B cell (primary cell): ENCODE results near the gene PKIG. TPM values are rescaled to one million over a fixed set of nuclear protein-coding genes. Genes with fewer than 3 reads are reported as not detected.
A peak's percentile ranks its signal among the peaks of the same experiment; 100 is the strongest.

ENCODE experiments used
- ATAC-seq: fragments of 200-7000 bp; cut with Tn5 transposase; one replicate; pipeline ENCODE4 v1.10.0; 2021; ENCODE audit warnings: low read depth, mild to moderate bottlenecking, moderate number of reproducible peaks, moderate library complexity
- CTCF ChIA-PET: fragments of 350-600 bp; sonication (Branson Sonifier 250); formaldehyde crosslinking; loops from one replicate; lab custom pipeline; 2021; ENCODE audit warnings: antibody characterized with exemption, inconsistent platforms; lab: Charles Lee
- POLR2A ChIA-PET: fragments of 350-600 bp; sonication (Branson Sonifier 250); formaldehyde crosslinking; loops from one replicate; lab custom pipeline; 2021; ENCODE audit warnings: antibody characterized with exemption; lab: Charles Lee
- DNase-seq: peaks from one replicate; pipeline ENCODE4 v3.0.0; 2013
- H2AFZ ChIP-seq: 2 replicates; pipeline ENCODE4 v1.6.1; 2012; ENCODE audit warnings: mild to moderate bottlenecking, low read depth, low read length; ENCODE audit not compliant: insufficient read depth, poor library complexity, severe bottlenecking
- H3K27ac ChIP-seq, 2 donors: 1 replicate in 1 of 2; 2 replicates in 1 of 2; pipeline ENCODE4 v1.5.1; 2012 to 2013; ENCODE audit warnings: low read length in 2 of 2, mild to moderate bottlenecking in 2 of 2, moderate library complexity in 1 of 2
- H3K27me3 ChIP-seq, 4 experiments: fragments of 200-600 bp in 1 of 4; sonication (generic) in 1 of 4; replicated peaks in 1 of 4; 1 replicate in 2 of 4; 2 replicates in 2 of 4; pipeline versions ENCODE4 v1.6.1 to v1.7.0; 2013 to 2016; ENCODE audit warnings: low read length in 3 of 4, mild to moderate bottlenecking in 2 of 4, mixed read lengths in 1 of 4, moderate library complexity in 1 of 4; ENCODE audit not compliant: insufficient read depth in 4 of 4, control insufficient read depth in 3 of 4; ENCODE audit errors: control extremely low read depth in 1 of 4
- H3K36me3 ChIP-seq, 2 experiments: replicated peaks in 1 of 2; 1 replicate in 1 of 2; 2 replicates in 1 of 2; pipeline versions ENCODE4 v1.6.1 to v1.7.1; 2013; ENCODE audit warnings: low read length in 1 of 2; ENCODE audit not compliant: insufficient read depth in 2 of 2, control insufficient read depth in 1 of 2; ENCODE audit errors: control extremely low read depth in 1 of 2, extremely low read depth in 1 of 2
- H3K4me1 ChIP-seq, 2 donors: fragments of 200-600 bp in 1 of 2; sonication (generic) in 1 of 2; 1 replicate in 1 of 2; 2 replicates in 1 of 2; pipeline versions ENCODE4 v1.5.1 to v1.6.1; 2013 to 2017; ENCODE audit warnings: low read length in 2 of 2; ENCODE audit not compliant: control insufficient read depth in 2 of 2, insufficient read depth in 2 of 2
- H3K4me2 ChIP-seq: replicated peaks from 2 replicates; pipeline ENCODE3; 2012; ENCODE audit warnings: mild to moderate bottlenecking, low read depth, low read length; ENCODE audit not compliant: poor library complexity, severe bottlenecking
- H3K4me3 ChIP-seq, 5 experiments: fragments of 200-600 bp in 1 of 5; sonication (generic) in 1 of 5; 1 replicate in 3 of 5; 2 replicates in 2 of 5; pipeline versions ENCODE4 v1.5.1 to v1.7.0; 2011 to 2016; ENCODE audit warnings: low read length in 4 of 5, mild to moderate bottlenecking in 4 of 5, low read depth in 2 of 5, control low read depth in 1 of 5, moderate library complexity in 1 of 5; ENCODE audit not compliant: insufficient read depth in 1 of 5; ENCODE audit errors: control extremely low read depth in 1 of 5, extremely low read depth in 1 of 5
- H3K79me2 ChIP-seq: fragments of 200-600 bp; sonication (generic); one replicate; pipeline ENCODE4 v1.6.0; 2016; ENCODE audit warnings: low read length; ENCODE audit not compliant: control insufficient read depth, insufficient read depth
- H3K9ac ChIP-seq: fragments of 200-600 bp; sonication (generic); 2 replicates; pipeline ENCODE4 v1.6.1; 2017; ENCODE audit warnings: mild to moderate bottlenecking, low read length, moderate library complexity
- H3K9me3 ChIP-seq, 3 donors: one replicate each; pipeline versions ENCODE4 v1.6.1 to v1.7.1; 2013; ENCODE audit warnings: low read length in 2 of 3; ENCODE audit not compliant: control insufficient read depth in 2 of 3, insufficient read depth in 1 of 3; ENCODE audit errors: control extremely low read depth in 1 of 3
- H4K20me1 ChIP-seq: 2 replicates; pipeline ENCODE4 v1.6.0; 2012; ENCODE audit warnings: mild to moderate bottlenecking, low read length; ENCODE audit not compliant: insufficient read depth, control insufficient read depth, poor library complexity, severe bottlenecking
- H3K27ac Mint-ChIP-seq: one replicate; pipeline ENCODE4 v1.8.0; 2021; ENCODE audit warnings: mixed read lengths
- H3K27me3 Mint-ChIP-seq: one replicate; pipeline ENCODE4 v1.8.0; 2021; ENCODE audit warnings: mixed read lengths
- H3K4me1 Mint-ChIP-seq: one replicate; pipeline ENCODE4 v1.8.0; 2021; ENCODE audit warnings: mixed read lengths
- H3K4me3 Mint-ChIP-seq: one replicate; pipeline ENCODE4 v1.8.0; 2021; ENCODE audit warnings: mixed read lengths
- H3K9me3 Mint-ChIP-seq: one replicate; pipeline ENCODE4 v1.8.0; 2022; ENCODE audit warnings: mixed read lengths; ENCODE audit not compliant: insufficient read depth
- EZH2 ChIP-seq: IDR thresholded peaks from 2 replicates; pipeline ENCODE4 v1.6.1; 2012; ENCODE audit warnings: borderline replicate concordance, low read depth, mild to moderate bottlenecking, moderate library complexity, low read length; ENCODE audit not compliant: insufficient read depth, poor library complexity, severe bottlenecking
- WGBS: methylation state at CpG from one replicate; pipeline ENCODE4 v1.1.5; 2013; ENCODE audit warnings: missing lambda C conversion rate; ENCODE audit not compliant: insufficient coverage; 5-methylcytosine and 5-hydroxymethylcytosine counted together
- intact Hi-C: fragments of 100-400 bp; cut with micrococcal nuclease; formaldehyde crosslinking; loops from one replicate; pipeline ENCODE4 v1.10.0; 2022
- polyA plus RNA-seq: library from polyadenylated mRNA; depleted of rRNA; stranded (reverse); fragments of >200 nt; gene quantifications from 2 replicates; pipeline ENCODE4 v1.2.3, GENCODE V29; 2012
- total RNA-seq, 2 donors: library from RNA; stranded (reverse); fragments of 120-200 nt in 1 of 2; gene quantifications; 1 replicate in 1 of 2; 2 replicates in 1 of 2; pipeline versions ENCODE4 v1.2.3 to v1.2.4, GENCODE V29; 2013 to 2022
- TF ChIP-seq, protein P1 (sequence below): fragments of 200-600 bp; IDR thresholded peaks from one replicate; pipeline ENCODE4 v1.8.0; 2022; ENCODE audit warnings: antibody characterized with exemption, mild to moderate bottlenecking

The PKIG gene
- total and polyA plus RNA-seq, 2 donors (not counting 1 experiment from before 2014, with no cell fraction given), result 128 to 168 TPM

DNA sequence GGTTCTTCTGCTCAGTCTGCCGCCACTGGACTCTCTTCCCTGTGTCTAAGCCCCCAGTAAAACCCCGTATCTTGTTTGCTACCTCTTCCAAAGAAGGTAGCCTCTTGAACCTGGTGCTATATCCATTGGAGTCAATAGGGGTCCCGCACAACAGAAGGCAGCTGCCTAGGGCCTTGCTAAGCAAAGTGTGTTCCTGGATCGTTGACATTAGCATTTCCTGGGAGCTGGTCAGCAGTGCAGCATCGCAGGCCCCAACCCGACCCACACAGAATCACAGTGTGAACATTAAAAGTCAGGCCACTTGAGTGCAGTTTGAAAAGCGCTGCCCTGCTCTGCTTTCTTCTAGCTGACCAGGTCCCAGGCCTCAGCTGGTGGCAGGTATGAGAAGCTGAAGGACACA lies 66.2 kb downstream of the PKIG start:
- Histone ChIP-seq H3K27ac (no peak overlapping the region), H2AFZ (no peak overlapping the region), H3K9me3 (no peaks in the 10 kb centered on the region), H3K4me3 (no peak overlapping the region), H3K79me2 (peaks cover 23% of the 10 kb centered on the region), H3K9ac (no peak overlapping the region), H3K36me3 (no peaks in the 10 kb centered on the region), H4K20me1 (no peaks in the 10 kb centered on the region), H3K4me2 (no peak overlapping the region), H3K27me3 (no peaks in the 10 kb centered on the region), H3K4me1 (peaks cover 50 to 67% of the 10 kb centered on the region in 2 donors)
- ChIA-PET POLR2A (no interaction called here), CTCF (interaction anchor here (1.2 to 3.9 kb wide), 6 partner anchors 11 to 73 kb away, joined by 3 to 36 read pairs (median 4); no protein-coding TSS in a partner anchor)
- H3K27me3 Mint-ChIP-seq, result no peaks in the 10 kb centered on the region
- no peaks in the 10 kb centered on the region for H3K9me3 Mint-ChIP-seq
- peaks cover 72% of the 10 kb centered on the region for H3K4me1 Mint-ChIP-seq
- H3K4me3 Mint-ChIP-seq, result peak overlapping the region; percentile 54
- WGBS, result 88% methylated on average over 7 of the region's 7 CpGs
- intact Hi-C loops, result no loop called here
- no peak overlapping the region for H3K27ac Mint-ChIP-seq
- TF ChIP-seq, protein P1, sequence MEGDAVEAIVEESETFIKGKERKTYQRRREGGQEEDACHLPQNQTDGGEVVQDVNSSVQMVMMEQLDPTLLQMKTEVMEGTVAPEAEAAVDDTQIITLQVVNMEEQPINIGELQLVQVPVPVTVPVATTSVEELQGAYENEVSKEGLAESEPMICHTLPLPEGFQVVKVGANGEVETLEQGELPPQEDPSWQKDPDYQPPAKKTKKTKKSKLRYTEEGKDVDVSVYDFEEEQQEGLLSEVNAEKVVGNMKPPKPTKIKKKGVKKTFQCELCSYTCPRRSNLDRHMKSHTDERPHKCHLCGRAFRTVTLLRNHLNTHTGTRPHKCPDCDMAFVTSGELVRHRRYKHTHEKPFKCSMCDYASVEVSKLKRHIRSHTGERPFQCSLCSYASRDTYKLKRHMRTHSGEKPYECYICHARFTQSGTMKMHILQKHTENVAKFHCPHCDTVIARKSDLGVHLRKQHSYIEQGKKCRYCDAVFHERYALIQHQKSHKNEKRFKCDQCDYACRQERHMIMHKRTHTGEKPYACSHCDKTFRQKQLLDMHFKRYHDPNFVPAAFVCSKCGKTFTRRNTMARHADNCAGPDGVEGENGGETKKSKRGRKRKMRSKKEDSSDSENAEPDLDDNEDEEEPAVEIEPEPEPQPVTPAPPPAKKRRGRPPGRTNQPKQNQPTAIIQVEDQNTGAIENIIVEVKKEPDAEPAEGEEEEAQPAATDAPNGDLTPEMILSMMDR, result no peak
- TF ChIP-seq EZH2, result no peak
- DNase-seq (no peak), ATAC-seq (no peak)

DNA sequence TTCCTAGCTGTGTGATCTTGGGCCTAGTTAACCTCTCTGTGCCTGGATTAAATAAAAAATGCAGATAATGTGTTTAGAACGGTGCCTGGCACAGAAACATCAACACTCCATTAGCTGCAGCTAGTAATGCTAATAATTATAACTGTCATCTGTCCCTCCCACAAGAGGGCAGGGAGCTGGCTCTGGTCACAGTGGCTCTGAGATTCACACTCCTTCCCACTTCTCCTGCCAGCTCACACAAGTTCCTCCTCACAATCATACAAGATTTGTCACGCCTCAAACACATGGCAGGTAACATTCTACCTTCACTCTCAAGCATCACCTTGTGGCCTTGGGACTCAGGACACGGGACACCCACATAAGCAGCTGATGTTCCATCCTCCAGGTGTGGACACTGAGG lies 66.7 kb downstream of the PKIG start:
- H3K4me1 ChIP-seq, result peaks cover 49 to 62% of the 10 kb centered on the region in 2 donors
- H3K4me3 ChIP-seq, result no peak overlapping the region
- H3K9ac ChIP-seq, result no peak overlapping the region
- ChIA-PET POLR2A (interaction anchor here (0.9 kb wide), 1 partner anchor 22 kb away, joined by 5 read pairs; no protein-coding TSS in a partner anchor), CTCF (interaction anchor here (0.6 to 3.9 kb wide), 8 partner anchors 12 to 124 kb away, joined by 3 to 36 read pairs (median 4); no protein-coding TSS in a partner anchor)
- no peaks in the 10 kb centered on the region for H4K20me1 ChIP-seq
- H2AFZ ChIP-seq, result no peak overlapping the region
- H3K27me3 ChIP-seq, result no peaks in the 10 kb centered on the region
- no peaks in the 10 kb centered on the region for H3K9me3 ChIP-seq
- Mint-ChIP-seq H3K4me3 (peak overlapping the region; percentile 54), H3K27me3 (no peaks in the 10 kb centered on the region), H3K4me1 (peaks cover 67% of the 10 kb centered on the region), H3K27ac (peak overlapping the region; percentile 65), H3K9me3 (no peaks in the 10 kb centered on the region)
- no peak overlapping the region for H3K4me2 ChIP-seq
- DNase-seq, result no peak
- peaks cover 23% of the 10 kb centered on the region for H3K79me2 ChIP-seq
- TF ChIP-seq, protein P1, result no peak
- TF ChIP-seq EZH2, result no peak
- intact Hi-C loops, result no loop called here
- no peak for ATAC-seq
- 52% methylated on average over 2 of the region's 3 CpGs for WGBS
- H3K27ac ChIP-seq, result no peak overlapping the region
- no peaks in the 10 kb centered on the region for H3K36me3 ChIP-seq
